ENCODE measurements around the gene ZC3H7A. TPM values are rescaled to one million over a fixed set of nuclear protein-coding genes. Genes with fewer than 3 reads are reported as not detected.

ZC3H7A gene
- total RNA-seq, 1 experiment from 2014 or later: 45.9 TPM

- no peaks in the 10 kb centered on the region for H3K9me3 Mint-ChIP-seq
- peak overlapping the region; percentile 84 for H3K27ac Mint-ChIP-seq
- H3K36me3 Mint-ChIP-seq: peaks cover 7% of the 10 kb centered on the region; the same call in 1 of the 2 replicates
- peaks cover 42% of the 10 kb centered on the region for H3K4me1 Mint-ChIP-seq
- DNase-seq (ENCODE audit: low spot score): no peak
- CTCF ChIA-PET: interaction anchor here (3.1 kb wide), 1 partner anchor 9 kb away, joined by 27 read pairs; no protein-coding TSS in a partner anchor
- no peaks in the 10 kb centered on the region for H3K27me3 Mint-ChIP-seq (ENCODE audit: low read depth)
- POLR2A ChIA-PET: no interaction called here
- no peak for ATAC-seq
- H3K4me3 Mint-ChIP-seq: peak overlapping the region; percentile 81
- TF ChIP-seq ZNF263 (CRISPR knock-in tag; IDR thresholded peaks at IDR 0.05; ENCODE audit: low read depth) (no peak), GTF2I (CRISPR knock-in tag; conservative IDR thresholded peaks at IDR 0.05) (no peak), GRHL2 (CRISPR knock-in tag; IDR thresholded peaks at IDR 0.05; ENCODE audit: insufficient replicate concordance, severe bottlenecking) (no peak), ZNF317 (CRISPR knock-in tag; IDR thresholded peaks at IDR 0.05; ENCODE audit: borderline replicate concordance, low read depth) (no peak), JAZF1 (CRISPR knock-in tag; IDR thresholded peaks at IDR 0.05) (no peak)
Observed at GRCh38 chr16:11794996-11795886, 1.8 kb downstream of the ZC3H7A start.

- Mint-ChIP-seq H3K9me3 (no peaks in the 10 kb centered on the region), H3K36me3 (peaks cover 7% of the 10 kb centered on the region; the same call in 1 of the 2 replicates), H3K4me3 (peak overlapping the region; percentile 81; the same call in 1 of the 2 replicates), H3K27ac (peak overlapping the region; percentile 84), H3K27me3 (ENCODE audit: low read depth) (no peaks in the 10 kb centered on the region), H3K4me1 (peaks cover 35% of the 10 kb centered on the region)
- ATAC-seq: no peak
- no peak for TF ChIP-seq ZNF138 (CRISPR knock-in tag; conservative IDR thresholded peaks at IDR 0.05)
- TF ChIP-seq EMX1 (CRISPR knock-in tag; IDR thresholded peaks at IDR 0.05): no peak
- TF ChIP-seq NR1H2 (CRISPR knock-in tag; IDR thresholded peaks at IDR 0.05): no peak
- TF ChIP-seq ZNF416 (CRISPR knock-in tag; IDR thresholded peaks at IDR 0.05): no peak
- TF ChIP-seq ZNF281 (CRISPR knock-in tag; IDR thresholded peaks at IDR 0.05): no peak
- no peak for TF ChIP-seq FOXK1 (CRISPR knock-in tag; IDR thresholded peaks at IDR 0.05)
- no peak for TF ChIP-seq ZNF532 (CRISPR knock-in tag; IDR thresholded peaks at IDR 0.05; ENCODE audit: borderline replicate concordance)
- no peak for DNase-seq (ENCODE audit: low spot score)
- CTCF ChIA-PET: no interaction called here
- POLR2A ChIA-PET: no interaction called here
Observed at GRCh38 chr16:11794447-11794846, 2.6 kb downstream of the ZC3H7A start.

DNA sequence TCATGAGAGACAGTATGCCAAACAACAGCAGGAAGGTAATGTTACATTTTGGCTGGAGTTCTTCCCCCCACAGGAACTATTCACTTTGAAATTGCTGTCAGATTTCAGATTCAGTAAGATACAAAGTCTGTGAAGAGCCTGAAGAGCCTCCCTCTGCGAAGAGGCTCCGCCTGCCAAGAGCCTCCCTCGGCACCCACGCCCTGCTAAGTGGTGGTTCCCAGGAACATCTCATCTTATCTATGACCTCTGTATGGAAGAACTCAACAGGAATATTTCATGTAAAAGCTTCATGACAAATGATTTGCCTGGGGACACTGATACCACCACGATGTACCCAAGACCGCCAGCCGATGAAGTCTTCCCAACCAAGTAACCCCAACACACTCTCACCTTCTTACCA is 3.2 kb downstream of the ZC3H7A start:
- Mint-ChIP-seq H3K4me3 (no peak overlapping the region), H3K27me3 (ENCODE audit: low read depth) (no peaks in the 10 kb centered on the region), H3K9me3 (no peaks in the 10 kb centered on the region)
- TF ChIP-seq, protein P1, sequence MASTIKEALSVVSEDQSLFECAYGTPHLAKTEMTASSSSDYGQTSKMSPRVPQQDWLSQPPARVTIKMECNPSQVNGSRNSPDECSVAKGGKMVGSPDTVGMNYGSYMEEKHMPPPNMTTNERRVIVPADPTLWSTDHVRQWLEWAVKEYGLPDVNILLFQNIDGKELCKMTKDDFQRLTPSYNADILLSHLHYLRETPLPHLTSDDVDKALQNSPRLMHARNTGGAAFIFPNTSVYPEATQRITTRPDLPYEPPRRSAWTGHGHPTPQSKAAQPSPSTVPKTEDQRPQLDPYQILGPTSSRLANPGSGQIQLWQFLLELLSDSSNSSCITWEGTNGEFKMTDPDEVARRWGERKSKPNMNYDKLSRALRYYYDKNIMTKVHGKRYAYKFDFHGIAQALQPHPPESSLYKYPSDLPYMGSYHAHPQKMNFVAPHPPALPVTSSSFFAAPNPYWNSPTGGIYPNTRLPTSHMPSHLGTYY (CRISPR knock-in tag; IDR thresholded peaks at IDR 0.05): no peak
- TF ChIP-seq ATF2 (CRISPR knock-in tag; IDR thresholded peaks at IDR 0.05; ENCODE audit: borderline replicate concordance, low read depth) (no peak), NR2C2 (CRISPR knock-in tag; IDR thresholded peaks at IDR 0.05) (no peak), SP1 (CRISPR knock-in tag; conservative IDR thresholded peaks at IDR 0.05) (no peak), ZNF219 (CRISPR knock-in tag; IDR thresholded peaks at IDR 0.05; ENCODE audit: borderline replicate concordance) (no peak)
- TF ChIP-seq, protein P2, sequence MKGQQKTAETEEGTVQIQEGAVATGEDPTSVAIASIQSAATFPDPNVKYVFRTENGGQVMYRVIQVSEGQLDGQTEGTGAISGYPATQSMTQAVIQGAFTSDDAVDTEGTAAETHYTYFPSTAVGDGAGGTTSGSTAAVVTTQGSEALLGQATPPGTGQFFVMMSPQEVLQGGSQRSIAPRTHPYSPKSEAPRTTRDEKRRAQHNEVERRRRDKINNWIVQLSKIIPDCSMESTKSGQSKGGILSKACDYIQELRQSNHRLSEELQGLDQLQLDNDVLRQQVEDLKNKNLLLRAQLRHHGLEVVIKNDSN (CRISPR knock-in tag; IDR thresholded peaks at IDR 0.05): no peak
- TF ChIP-seq, protein P3, sequence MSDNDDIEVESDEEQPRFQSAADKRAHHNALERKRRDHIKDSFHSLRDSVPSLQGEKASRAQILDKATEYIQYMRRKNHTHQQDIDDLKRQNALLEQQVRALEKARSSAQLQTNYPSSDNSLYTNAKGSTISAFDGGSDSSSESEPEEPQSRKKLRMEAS (CRISPR knock-in tag; IDR thresholded peaks at IDR 0.05): no peak

More for the DNA sequence above, 3.2 kb downstream of the ZC3H7A start:
- peaks cover 7% of the 10 kb centered on the region; the same call in 1 of the 2 replicates for H3K36me3 Mint-ChIP-seq
- peak overlapping the region; percentile 34; the same call in 1 of the 2 replicates for H3K27ac Mint-ChIP-seq
- ATAC-seq: no peak
- ChIA-PET POLR2A (no interaction called here), CTCF (no interaction called here)
- H3K4me1 Mint-ChIP-seq: peaks cover 31% of the 10 kb centered on the region
- DNase-seq (ENCODE audit: low spot score): no peak
